Ascending aorta (tissue), 2 donors: Measurements from ENCODE around the gene SLC8A2. TPM values are rescaled to one million over a fixed set of nuclear protein-coding genes. Genes with fewer than 3 reads are reported as not detected.
"Not testable (repeated sequence)": the region's sequence is repeated elsewhere in the genome, so short reads cannot be mapped to it uniquely, and the experiment has no call there.

ENCODE experiments used
- DNase-seq, 2 donors: peaks; one replicate each; pipeline ENCODE4 v3.0.0-alpha.2; 2019; ENCODE audit warnings: low spot score in 2 of 2
- H3K27ac ChIP-seq, 2 donors: fragments of 200-600 bp; sonication (generic); one replicate each; pipeline ENCODE4 v1.5.1; 2016 to 2017; ENCODE audit warnings: mild to moderate bottlenecking in 1 of 2
- H3K27me3 ChIP-seq: fragments of 200-600 bp; sonication (generic); one replicate; pipeline ENCODE4 v1.5.1; 2017
- H3K36me3 ChIP-seq, 2 donors: fragments of 200-600 bp; sonication (generic); one replicate each; pipeline ENCODE4 v1.5.1; 2016
- H3K4me1 ChIP-seq, 2 donors: fragments of 200-600 bp; sonication (generic); one replicate each; pipeline ENCODE4 v1.5.1; 2016 to 2017; ENCODE audit warnings: mild to moderate bottlenecking in 1 of 2
- H3K4me3 ChIP-seq, 2 donors: fragments of 200-600 bp; sonication (generic); one replicate each; pipeline ENCODE4 v1.5.1; 2016 to 2017; ENCODE audit warnings: mild to moderate bottlenecking in 1 of 2
- H3K9me3 ChIP-seq, 2 donors: fragments of 200-600 bp; sonication (generic); one replicate each; pipeline ENCODE4 v1.5.1; 2016
- CTCF ChIP-seq, 3 experiments: fragments of 200-600 bp in 2 of 3; fragments of 450-650 bp in 1 of 3; sonication (generic) in 2 of 3; IDR thresholded peaks; one replicate each; pipeline ENCODE4 v1.5.1; 2016 to 2019; ENCODE audit warnings: antibody characterized with exemption in 3 of 3, mild to moderate bottlenecking in 1 of 3, moderate library complexity in 1 of 3
- intact Hi-C: fragments of 100-400 bp; cut with DNase I; formaldehyde crosslinking; loops from one replicate; pipeline ENCODE4 v1.15.1; 2023
- total RNA-seq: library from RNA; depleted of rRNA; stranded (reverse); fragments of >200 nt; gene quantifications from one replicate; pipeline ENCODE4 v1.1.0, GENCODE V29; 2016

Gene SLC8A2
- total RNA-seq, 1 donor from 2014 or later = not detected

- H3K9me3 ChIP-seq, H3K27ac ChIP-seq, DNase-seq, intact Hi-C loops, H3K4me3 ChIP-seq, H3K4me1 ChIP-seq, H3K27me3 ChIP-seq: not testable (repeated sequence)
- peaks cover 26 to 30% of the 10 kb centered on the region in 2 donors for H3K36me3 ChIP-seq
These were observed 87.2 kb downstream of the SLC8A2 start for GRCh38 chr19:47384533-47384932.

GRCh38 chr19:47383890-47384289 lies 87.8 kb downstream of the SLC8A2 start:
- H3K36me3 ChIP-seq = peaks cover 31 to 36% of the 10 kb centered on the region in 2 donors
- H3K27ac ChIP-seq, H3K9me3 ChIP-seq, H3K27me3 ChIP-seq, intact Hi-C loops, H3K4me1 ChIP-seq, DNase-seq, H3K4me3 ChIP-seq: not testable (repeated sequence)

DNA sequence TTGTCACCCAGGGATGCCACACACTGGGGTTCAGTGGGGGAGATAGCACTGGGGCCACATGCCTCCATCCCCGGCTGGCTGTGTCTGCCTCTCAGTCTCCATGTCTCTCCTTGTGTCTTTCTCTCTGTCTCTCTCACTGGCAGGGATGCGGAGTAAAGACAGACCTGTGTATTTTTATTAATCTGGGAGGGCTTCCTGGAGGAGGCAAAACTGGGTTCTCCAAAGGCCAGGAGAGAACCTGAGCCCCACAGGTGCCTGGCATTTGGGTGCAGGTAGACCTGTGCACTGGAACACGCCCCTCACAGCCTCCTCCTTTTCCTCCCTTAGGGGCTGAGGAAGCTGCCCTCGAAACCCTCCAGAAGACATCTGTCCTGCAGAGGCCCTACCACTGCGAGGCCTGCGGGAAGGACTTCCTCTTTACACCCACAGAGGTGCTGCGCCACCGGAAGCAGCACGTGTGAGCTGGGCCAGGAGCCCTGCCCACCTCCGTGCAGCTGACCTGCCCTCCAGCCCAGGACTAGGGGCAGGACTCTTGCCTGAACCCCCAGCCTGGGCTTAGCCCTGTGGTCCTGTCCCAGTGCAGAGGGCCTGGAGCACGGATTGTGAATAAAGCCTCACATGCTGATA lies 89.9 kb downstream of the SLC8A2 start:
- DNase-seq = no peak
- Histone ChIP-seq H3K36me3 (peaks cover 34 to 55% of the 10 kb centered on the region in 2 donors), H3K9me3 (no peaks in the 10 kb centered on the region), H3K4me3 (no peak overlapping the region), H3K27me3 (no peaks in the 10 kb centered on the region), H3K27ac (no peak overlapping the region), H3K4me1 (no peaks in the 10 kb centered on the region)
- no peak for TF ChIP-seq CTCF (IDR thresholded peaks at IDR 0.05)
- intact Hi-C loops = no loop called here

- Histone ChIP-seq H3K4me1 (no peaks in the 10 kb centered on the region), H3K27ac (no peak overlapping the region), H3K9me3 (no peaks in the 10 kb centered on the region), H3K36me3 (peaks cover 41 to 62% of the 10 kb centered on the region in 2 donors), H3K27me3 (no peaks in the 10 kb centered on the region), H3K4me3 (no peak overlapping the region)
- TF ChIP-seq CTCF (IDR thresholded peaks at IDR 0.05) = no peak
- no peak for DNase-seq
- intact Hi-C loops = no loop called here
These were observed 90.6 kb downstream of the SLC8A2 start for GRCh38 chr19:47381121-47381520.

GRCh38 chr19:47380559-47380958 lies 91.1 kb downstream of the SLC8A2 start:
- no peaks in the 10 kb centered on the region for H3K27me3 ChIP-seq
- no peak overlapping the region for H3K27ac ChIP-seq
- intact Hi-C loops = no loop called here
- no peak for DNase-seq
- no peak overlapping the region for H3K4me3 ChIP-seq
- no peaks in the 10 kb centered on the region for H3K9me3 ChIP-seq
- TF ChIP-seq CTCF (IDR thresholded peaks at IDR 0.05) = no peak
- peaks cover 47 to 67% of the 10 kb centered on the region in 2 donors for H3K36me3 ChIP-seq
- H3K4me1 ChIP-seq = no peaks in the 10 kb centered on the region

GRCh38 chr19:47379381-47379938 lies 92.2 kb downstream of the SLC8A2 start:
- intact Hi-C loops = no loop called here

More at GRCh38 chr19:47379381-47379938, 92.2 kb downstream of the SLC8A2 start:
- no peak for TF ChIP-seq CTCF (IDR thresholded peaks at IDR 0.05)
- H3K27ac ChIP-seq = no peak overlapping the region
- no peak overlapping the region for H3K4me3 ChIP-seq
- H3K27me3 ChIP-seq = no peaks in the 10 kb centered on the region
- no peak for DNase-seq
- H3K36me3 ChIP-seq = peaks cover 58 to 78% of the 10 kb centered on the region in 2 donors
- no peaks in the 10 kb centered on the region for H3K4me1 ChIP-seq
- no peaks in the 10 kb centered on the region for H3K9me3 ChIP-seq
